ENCODE data around the gene TREH.
A peak's percentile ranks its signal among the peaks of the same experiment; 100 is the strongest.

GRCh38 chr11:118615282-118615975, 64.0 kb downstream of the TREH start:
- no peak for TF ChIP-seq CTCF (IDR thresholded peaks at IDR 0.05)
- no peak for TF ChIP-seq USF1 (IDR thresholded peaks at IDR 0.05; ENCODE audit: borderline replicate concordance, low read depth)
- no peak for TF ChIP-seq RAD21 (IDR thresholded peaks at IDR 0.05; ENCODE audit: low read length)
- TF ChIP-seq MEF2A (IDR thresholded peaks at IDR 0.05; ENCODE audit: borderline replicate concordance, low read depth): no peak
- no peak for TF ChIP-seq REST (IDR thresholded peaks at IDR 0.05; ENCODE audit: low read depth, low read length)
- peak; percentile 94 for TF ChIP-seq TEAD4 (IDR thresholded peaks at IDR 0.05; ENCODE audit: borderline replicate concordance, insufficient read depth)
- TF ChIP-seq FOXJ3 (CRISPR knock-in tag; IDR thresholded peaks at IDR 0.05): no peak
- TF ChIP-seq NRF1 (IDR thresholded peaks at IDR 0.05; ENCODE audit: low read depth, low read length): no peak

Data from SK-N-SH (cell line).